Transverse colon (tissue), 4 donors: ENCODE measurements around the gene CGNL1. TPM values are rescaled to one million over a fixed set of nuclear protein-coding genes. Genes with fewer than 3 reads are reported as not detected.
A peak's percentile ranks its signal among the peaks of the same experiment; 100 is the strongest.

Experiments
- DNase-seq: peaks from one replicate; pipeline ENCODE4 v3.0.0-alpha.2; 2019
- H3K27ac ChIP-seq, 4 donors: fragments of 200-600 bp; sonication (generic); 2 replicates each; pipeline ENCODE4 v1.5.1; 2016 to 2018; ENCODE audit warnings: inconsistent platforms in 4 of 4
- H3K27me3 ChIP-seq: fragments of 200-600 bp; sonication (generic); 2 replicates; pipeline ENCODE4 v1.5.1; 2017; ENCODE audit warnings: inconsistent platforms
- H3K36me3 ChIP-seq, 4 donors: fragments of 200-600 bp; sonication (generic); 2 replicates each; pipeline ENCODE4 v1.5.1; 2017 to 2019; ENCODE audit warnings: inconsistent platforms in 4 of 4
- H3K4me1 ChIP-seq, 4 donors: fragments of 200-600 bp; sonication (generic); 2 replicates each; pipeline ENCODE4 v1.5.1; 2017 to 2020; ENCODE audit warnings: inconsistent platforms in 4 of 4
- H3K4me3 ChIP-seq, 4 donors: fragments of 200-600 bp; sonication (generic); 1 replicate in 1 of 4; 2 replicates in 3 of 4; pipeline versions ENCODE4 v1.5.1 to v1.6.1; 2017 to 2019; ENCODE audit warnings: inconsistent platforms in 4 of 4
- H3K9me3 ChIP-seq, 2 donors: fragments of 200-600 bp; sonication (generic); 2 replicates each; pipeline ENCODE4 v1.5.1; 2017 to 2019; ENCODE audit warnings: inconsistent platforms in 2 of 2
- EP300 ChIP-seq: sonication (generic); formaldehyde crosslinking; IDR thresholded peaks from one replicate; pipeline ENCODE4 v1.6.1; 2017; ENCODE audit warnings: antibody characterized with exemption, low read depth
- POLR2A ChIP-seq: fragments of 450-650 bp; IDR thresholded peaks from one replicate; pipeline ENCODE4 v1.6.1; 2016; ENCODE audit warnings: antibody characterized with exemption, mild to moderate bottlenecking, moderate library complexity
- POLR2AphosphoS5 ChIP-seq, 3 donors: sonication (generic); formaldehyde crosslinking; IDR thresholded peaks; one replicate each; pipeline ENCODE4 v1.6.1; 2016; ENCODE audit warnings: antibody characterized with exemption in 3 of 3
- WGBS, 2 donors: methylation state at CpG; one replicate each; pipeline ENCODE4 v1.1.5; 2018; ENCODE audit warnings: low coverage in 1 of 2; 5-methylcytosine and 5-hydroxymethylcytosine counted together
- in situ Hi-C, 4 donors: fragments of 200-750 bp; cut with MboI; loops; one replicate each; pipeline versions ENCODE4 v1.15.0 to v1.15.1; 2017; ENCODE audit warnings: low sequenced_read_pairs in 3 of 4, low pct_ligation_motif_present in 1 of 4, low pct_unique_long_range_greater_than_20kb in 1 of 4
- intact Hi-C: fragments of 100-400 bp; cut with DNase I; formaldehyde crosslinking; loops from one replicate; pipeline ENCODE4 v1.15.1; 2023; ENCODE audit warnings: low total_unique reads
- total RNA-seq, 4 donors: library from RNA; depleted of rRNA; stranded (reverse); fragments of >200 nt; gene quantifications; one replicate each; pipeline ENCODE4 v1.1.0, GENCODE V29; 2016
- TF ChIP-seq, protein P1 (sequence below), 5 experiments: fragments of 200-600 bp in 3 of 5; fragments of 450-650 bp in 2 of 5; sonication (generic) in 3 of 5; IDR thresholded peaks; 1 replicate in 2 of 5; 2 replicates in 3 of 5; pipeline ENCODE4 v1.5.1; 2016 to 2017; ENCODE audit warnings: antibody characterized with exemption in 5 of 5, inconsistent platforms in 3 of 5, mild to moderate bottlenecking in 2 of 5, moderate library complexity in 1 of 5

Gene CGNL1
- total RNA-seq, 4 donors from 2014 or later: 1.1 to 2.2 (median 1.8) TPM

DNA sequence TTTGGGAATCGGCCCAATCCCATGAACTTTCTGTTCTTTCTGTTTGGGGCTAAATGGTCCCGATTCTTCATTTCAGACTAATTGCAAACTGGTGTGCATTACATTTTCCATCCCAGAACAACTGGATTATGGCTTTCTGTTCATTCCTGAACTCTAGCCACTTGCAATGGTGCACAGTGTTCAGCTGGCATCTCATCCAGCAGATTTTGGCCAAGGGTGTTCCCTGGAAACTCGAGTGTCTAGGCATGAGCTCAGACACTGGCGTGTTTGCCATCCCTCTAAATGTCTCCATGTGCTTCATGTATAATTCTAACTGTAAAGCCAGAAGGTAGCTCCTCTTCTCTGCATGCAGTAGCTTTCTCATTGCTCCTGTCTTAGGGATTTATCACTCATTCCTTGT is 118.3 kb downstream of the CGNL1 start:
- TF ChIP-seq POLR2AphosphoS5 (IDR thresholded peaks at IDR 0.05) (no peak), POLR2A (no peak), EP300 (no peak)
- TF ChIP-seq, protein P1, sequence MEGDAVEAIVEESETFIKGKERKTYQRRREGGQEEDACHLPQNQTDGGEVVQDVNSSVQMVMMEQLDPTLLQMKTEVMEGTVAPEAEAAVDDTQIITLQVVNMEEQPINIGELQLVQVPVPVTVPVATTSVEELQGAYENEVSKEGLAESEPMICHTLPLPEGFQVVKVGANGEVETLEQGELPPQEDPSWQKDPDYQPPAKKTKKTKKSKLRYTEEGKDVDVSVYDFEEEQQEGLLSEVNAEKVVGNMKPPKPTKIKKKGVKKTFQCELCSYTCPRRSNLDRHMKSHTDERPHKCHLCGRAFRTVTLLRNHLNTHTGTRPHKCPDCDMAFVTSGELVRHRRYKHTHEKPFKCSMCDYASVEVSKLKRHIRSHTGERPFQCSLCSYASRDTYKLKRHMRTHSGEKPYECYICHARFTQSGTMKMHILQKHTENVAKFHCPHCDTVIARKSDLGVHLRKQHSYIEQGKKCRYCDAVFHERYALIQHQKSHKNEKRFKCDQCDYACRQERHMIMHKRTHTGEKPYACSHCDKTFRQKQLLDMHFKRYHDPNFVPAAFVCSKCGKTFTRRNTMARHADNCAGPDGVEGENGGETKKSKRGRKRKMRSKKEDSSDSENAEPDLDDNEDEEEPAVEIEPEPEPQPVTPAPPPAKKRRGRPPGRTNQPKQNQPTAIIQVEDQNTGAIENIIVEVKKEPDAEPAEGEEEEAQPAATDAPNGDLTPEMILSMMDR (IDR thresholded peaks at IDR 0.05): no peak
- H3K4me1 ChIP-seq: peaks cover 0 to 18% (median 7%) of the 10 kb centered on the region in 4 donors
- no peak overlapping the region for H3K4me3 ChIP-seq
- no peak overlapping the region for H3K27ac ChIP-seq
- no peaks in the 10 kb centered on the region for H3K27me3 ChIP-seq
- 81 to 100% methylated on average over 2 to 4 of the region's 4 CpGs for WGBS, 2 donors
- H3K36me3 ChIP-seq: no peaks in the 10 kb centered on the region
- intact Hi-C loops (no loop called here), in situ Hi-C loops (no loop called here)
- no peaks in the 10 kb centered on the region for H3K9me3 ChIP-seq
- no peak for DNase-seq

DNA sequence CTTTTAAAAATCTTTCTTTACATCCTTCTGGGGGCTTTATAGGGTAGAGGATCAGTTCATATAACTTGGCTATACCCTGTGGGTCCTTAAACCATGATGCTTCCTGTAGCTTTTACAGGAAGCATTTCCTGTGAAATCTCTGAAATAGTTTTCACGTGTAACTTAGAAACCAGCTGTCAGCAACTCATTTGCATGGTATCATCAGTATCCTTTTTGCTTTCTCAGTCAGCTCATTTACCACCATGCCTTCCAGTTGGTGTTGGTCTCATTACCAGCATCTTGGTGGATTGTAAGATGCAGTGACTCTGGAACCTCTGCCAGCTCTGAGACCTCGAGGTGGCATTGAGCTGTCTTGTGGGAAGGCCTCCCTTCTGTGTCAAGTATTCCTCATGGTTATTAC is 118.7 kb downstream of the CGNL1 start:
- Histone ChIP-seq H3K4me1 (peaks cover 0 to 18% (median 7%) of the 10 kb centered on the region in 4 donors), H3K27ac (no peak overlapping the region), H3K9me3 (no peaks in the 10 kb centered on the region), H3K36me3 (no peaks in the 10 kb centered on the region), H3K4me3 (no peak overlapping the region), H3K27me3 (no peaks in the 10 kb centered on the region)
- no peak for TF ChIP-seq POLR2AphosphoS5 (IDR thresholded peaks at IDR 0.05)
- TF ChIP-seq, protein P1 (IDR thresholded peaks at IDR 0.05): no peak
- no peak for TF ChIP-seq EP300
- no peak for TF ChIP-seq POLR2A
- in situ Hi-C loops: no loop called here
- DNase-seq: no peak
- intact Hi-C loops: no loop called here
- WGBS, 2 donors: 48 to 77% methylated on average over 2 of the region's 2 CpGs

DNA sequence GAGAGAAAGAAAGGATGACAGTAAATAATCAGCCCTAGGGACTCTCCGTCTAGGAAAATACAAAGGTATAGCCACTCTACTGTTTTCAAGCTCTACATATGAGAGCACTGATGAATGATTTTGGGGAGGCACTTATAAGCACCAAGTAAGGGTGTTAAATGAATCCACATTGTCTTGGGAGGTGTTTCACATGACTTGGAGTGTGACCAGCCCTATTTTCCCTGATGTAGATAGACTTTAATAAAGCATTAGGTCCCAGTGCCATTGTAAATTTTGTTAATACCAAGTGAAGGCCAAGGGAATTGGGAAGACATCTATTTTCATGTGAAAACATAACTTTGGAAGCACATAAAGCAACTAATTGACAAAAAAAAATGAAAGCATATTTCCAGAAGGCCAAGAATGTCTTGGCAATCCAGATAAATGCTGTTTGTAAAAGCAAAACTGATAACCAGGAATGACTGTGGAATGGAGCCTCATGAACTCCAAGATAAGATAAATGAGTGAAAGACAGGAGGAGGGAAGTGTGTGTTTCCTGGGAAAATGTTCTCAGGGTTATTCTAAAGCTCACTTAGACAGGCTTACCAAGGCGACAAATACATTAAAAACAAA is 119.4 kb downstream of the CGNL1 start:
- Histone ChIP-seq H3K4me1 (peaks cover 0 to 18% (median 7%) of the 10 kb centered on the region in 4 donors), H3K9me3 (no peaks in the 10 kb centered on the region), H3K27me3 (no peaks in the 10 kb centered on the region), H3K36me3 (no peaks in the 10 kb centered on the region), H3K4me3 (no peak overlapping the region), H3K27ac (no peak overlapping the region)
- WGBS, 2 donors: 89 to 92% methylated on average over 2 of the region's 2 CpGs
- TF ChIP-seq, protein P1 (IDR thresholded peaks at IDR 0.05): no peak
- TF ChIP-seq POLR2AphosphoS5 (IDR thresholded peaks at IDR 0.05) (no peak), EP300 (no peak), POLR2A (no peak)
- in situ Hi-C loops: no loop called here
- intact Hi-C loops: no loop called here
- DNase-seq: no peak

DNA sequence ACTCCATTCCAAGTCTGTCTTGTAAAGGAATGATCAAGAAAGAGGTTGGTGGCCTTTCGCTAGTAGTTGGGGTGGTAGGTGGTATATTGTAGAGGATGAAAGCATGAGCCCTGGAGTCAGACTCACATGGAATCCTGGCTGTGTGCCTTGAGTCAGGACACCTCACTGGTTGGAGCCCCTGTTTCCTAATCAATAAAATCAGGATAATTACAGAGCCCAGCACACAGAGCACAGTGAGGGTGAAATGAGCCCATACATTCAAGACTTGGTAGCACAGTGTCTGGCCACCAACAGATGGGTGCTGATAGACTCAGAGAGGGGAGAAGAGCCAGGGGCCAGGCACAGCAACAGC is 120.3 kb downstream of the CGNL1 start:
- H3K4me1 ChIP-seq: peaks cover 0 to 18% (median 7%) of the 10 kb centered on the region in 4 donors
- no peaks in the 10 kb centered on the region for H3K27me3 ChIP-seq
- H3K9me3 ChIP-seq: no peaks in the 10 kb centered on the region
- DNase-seq: no peak
- WGBS, 2 donors: 100% methylated on average over 1 of the region's 1 CpG
- peak overlapping the region in 3 of 4 donors; percentile 9 to 60 (median 20) for H3K27ac ChIP-seq
- intact Hi-C loops: no loop called here
- H3K4me3 ChIP-seq: no peak overlapping the region
- TF ChIP-seq POLR2A (no peak), POLR2AphosphoS5 (IDR thresholded peaks at IDR 0.05) (no peak), EP300 (no peak)
- TF ChIP-seq, protein P1 (IDR thresholded peaks at IDR 0.05): no peak
- in situ Hi-C loops: no loop called here
- H3K36me3 ChIP-seq: no peaks in the 10 kb centered on the region
